ENCODE data around the gene PDZD8. TPM values are rescaled to one million over a fixed set of nuclear protein-coding genes. Genes with fewer than 3 reads are reported as not detected.

The PDZD8 gene
- total RNA-seq, 1 experiment from 2014 or later = 16.0 TPM

- no peak overlapping the region for H3K4me3 ChIP-seq
- ChIA-PET CTCF (no interaction called here), POLR2A (ENCODE audit: unreplicated experiment) (interaction anchor here (0.7 kb wide), 1 partner anchor 52 kb away, joined by 4 read pairs; no protein-coding TSS in a partner anchor)
- H3K79me2 ChIP-seq (ENCODE audit: low read depth) = no peaks in the 10 kb centered on the region
- no peaks in the 10 kb centered on the region for H3K9me2 ChIP-seq (ENCODE audit: insufficient read depth)
- no peak overlapping the region for H3K27ac ChIP-seq
- peaks cover 10% of the 10 kb centered on the region; the same call in 1 of the 2 replicates for H3K4me1 ChIP-seq (replicated peaks; ENCODE audit: insufficient read depth)
- no peak overlapping the region for H2AFZ ChIP-seq
- no peaks in the 10 kb centered on the region for H3K9me3 ChIP-seq (ENCODE audit: insufficient read depth, low read depth)
- intact Hi-C loops (cut with micrococcal nuclease; ENCODE audit: unreplicated experiment) = no loop called here
- no peaks in the 10 kb centered on the region for H4K20me1 ChIP-seq (ENCODE audit: insufficient read depth)
- no peaks in the 10 kb centered on the region for H3K36me3 ChIP-seq (ENCODE audit: low read depth)
- H3F3A ChIP-seq (ENCODE audit: insufficient read depth, low read depth) = no peaks in the 10 kb centered on the region
- TF ChIP-seq EZH2 (IDR thresholded peaks at IDR 0.05; ENCODE audit: low read depth) (no peak), CTCF (conservative IDR thresholded peaks at IDR 0.05) (no peak)
- no peak overlapping the region for H3K4me2 ChIP-seq
- no peaks in the 10 kb centered on the region for H3K27me3 ChIP-seq (ENCODE audit: insufficient read depth, low read depth)
- no peak for DNase-seq
- no TSS peak for BruUV-seq (replicated peaks)
These were observed 108.4 kb downstream of the PDZD8 start for GRCh38 chr10:117266812-117267211.

- H3K4me3 ChIP-seq = no peak overlapping the region
- H2AFZ ChIP-seq = no peak overlapping the region
- H3K9me3 ChIP-seq (ENCODE audit: insufficient read depth, low read depth) = no peaks in the 10 kb centered on the region
- no peaks in the 10 kb centered on the region for H3K9me2 ChIP-seq (ENCODE audit: insufficient read depth)
- no peaks in the 10 kb centered on the region for H4K20me1 ChIP-seq (ENCODE audit: insufficient read depth)
- no peak overlapping the region for H3K4me2 ChIP-seq
- DNase-seq = no peak
- CTCF ChIA-PET = no interaction called here
- H3K79me2 ChIP-seq (ENCODE audit: low read depth) = no peaks in the 10 kb centered on the region
- no TSS peak for BruUV-seq (replicated peaks)
- TF ChIP-seq CTCF (conservative IDR thresholded peaks at IDR 0.05) (no peak), EZH2 (IDR thresholded peaks at IDR 0.05; ENCODE audit: low read depth) (no peak)
- peaks cover 6% of the 10 kb centered on the region; the same call in 1 of the 2 replicates for H3K4me1 ChIP-seq (replicated peaks; ENCODE audit: insufficient read depth)
- H3K36me3 ChIP-seq (ENCODE audit: low read depth) = no peaks in the 10 kb centered on the region
- no peak overlapping the region for H3K27ac ChIP-seq
- POLR2A ChIA-PET (ENCODE audit: unreplicated experiment) = interaction anchor here (0.7 kb wide), 1 partner anchor 52 kb away, joined by 4 read pairs; no protein-coding TSS in a partner anchor
- intact Hi-C loops (cut with micrococcal nuclease; ENCODE audit: unreplicated experiment) = no loop called here
- no peaks in the 10 kb centered on the region for H3K27me3 ChIP-seq (ENCODE audit: insufficient read depth, low read depth)
- H3F3A ChIP-seq (ENCODE audit: insufficient read depth, low read depth) = no peaks in the 10 kb centered on the region
These were observed 108.8 kb downstream of the PDZD8 start for GRCh38 chr10:117266400-117266799.

GRCh38 chr10:117264782-117265181, 110.5 kb downstream of the PDZD8 start:
- H3K4me3 ChIP-seq = no peak overlapping the region
- no TSS peak for BruUV-seq (replicated peaks)
- no peaks in the 10 kb centered on the region for H3K79me2 ChIP-seq (ENCODE audit: low read depth)
- no peaks in the 10 kb centered on the region for H3K9me3 ChIP-seq (ENCODE audit: insufficient read depth, low read depth)
- ChIA-PET CTCF (no interaction called here), POLR2A (ENCODE audit: unreplicated experiment) (no interaction called here)
- no peak overlapping the region for H3K27ac ChIP-seq
- H3K36me3 ChIP-seq (ENCODE audit: low read depth) = no peaks in the 10 kb centered on the region
- intact Hi-C loops (cut with micrococcal nuclease; ENCODE audit: unreplicated experiment) = no loop called here
- no peak for TF ChIP-seq CTCF (conservative IDR thresholded peaks at IDR 0.05)
- TF ChIP-seq EZH2 (IDR thresholded peaks at IDR 0.05; ENCODE audit: low read depth) = no peak
- H3K9me2 ChIP-seq (ENCODE audit: insufficient read depth) = no peaks in the 10 kb centered on the region
- no peak overlapping the region for H3K4me2 ChIP-seq
- no peak for DNase-seq
- H3K4me1 ChIP-seq (replicated peaks; ENCODE audit: insufficient read depth) = no peaks in the 10 kb centered on the region
- no peak overlapping the region for H2AFZ ChIP-seq
- no peaks in the 10 kb centered on the region for H4K20me1 ChIP-seq (ENCODE audit: insufficient read depth)
- H3K27me3 ChIP-seq (ENCODE audit: insufficient read depth, low read depth) = no peaks in the 10 kb centered on the region
- no peaks in the 10 kb centered on the region for H3F3A ChIP-seq (ENCODE audit: insufficient read depth, low read depth)
